GM21423 (cell line): Measurements from ENCODE around the gene LRMDA.

Experiments
- ATAC-seq: cut with Tn5 transposase; IDR thresholded peaks from one replicate; pipeline ENCODE4 v1.9.1; 2021; ENCODE audit warnings: mild to moderate bottlenecking, moderate library complexity; ENCODE audit not compliant: unreplicated experiment

LRMDA gene

DNA sequence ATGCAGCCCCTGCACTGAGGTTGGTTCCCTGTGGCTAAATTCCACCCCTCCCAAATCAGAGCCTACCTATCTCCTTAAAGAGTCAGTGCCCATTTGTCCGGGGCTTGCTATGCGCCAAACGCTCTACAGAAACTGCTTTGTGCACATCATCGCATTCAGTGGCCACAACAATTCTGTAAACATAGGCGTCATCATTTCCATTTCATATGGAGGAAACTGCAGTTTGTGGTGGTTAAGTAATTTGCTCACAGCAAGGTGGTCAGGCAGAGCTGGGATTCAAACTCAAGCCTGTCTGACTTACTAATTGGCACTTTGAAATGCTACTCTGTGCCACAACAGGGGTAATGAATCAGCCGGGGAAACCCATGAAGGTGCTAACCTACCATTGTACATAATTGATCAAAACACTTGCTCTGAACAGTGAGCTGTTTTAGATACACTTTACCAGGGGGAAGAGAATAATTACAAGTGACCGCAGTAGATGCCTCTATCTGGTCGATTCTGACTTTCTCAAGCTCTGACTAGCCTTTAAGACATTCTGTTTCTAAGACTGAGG, 775.5 kb downstream of the LRMDA start:
- ATAC-seq: no peak

DNA sequence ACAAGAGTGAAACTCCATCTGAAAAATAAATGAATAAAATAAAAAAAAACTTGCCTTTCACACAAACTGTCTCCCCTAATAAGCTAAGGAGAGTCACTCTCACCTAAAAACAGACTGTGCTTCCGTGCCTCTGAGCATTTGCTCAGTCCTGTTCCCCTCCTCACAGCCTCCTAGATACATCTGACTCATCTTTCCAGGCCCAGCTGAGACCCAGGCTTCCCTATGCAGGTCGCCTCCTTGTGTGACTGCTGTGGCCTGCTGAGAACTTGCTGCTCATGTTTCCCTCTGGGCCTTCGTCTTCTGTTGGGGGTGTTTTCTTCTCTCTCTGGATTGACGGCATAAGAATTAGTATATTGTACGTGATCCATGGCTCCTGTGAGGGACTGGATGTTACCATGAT, 777.7 kb downstream of the LRMDA start:
- ATAC-seq: no peak

DNA sequence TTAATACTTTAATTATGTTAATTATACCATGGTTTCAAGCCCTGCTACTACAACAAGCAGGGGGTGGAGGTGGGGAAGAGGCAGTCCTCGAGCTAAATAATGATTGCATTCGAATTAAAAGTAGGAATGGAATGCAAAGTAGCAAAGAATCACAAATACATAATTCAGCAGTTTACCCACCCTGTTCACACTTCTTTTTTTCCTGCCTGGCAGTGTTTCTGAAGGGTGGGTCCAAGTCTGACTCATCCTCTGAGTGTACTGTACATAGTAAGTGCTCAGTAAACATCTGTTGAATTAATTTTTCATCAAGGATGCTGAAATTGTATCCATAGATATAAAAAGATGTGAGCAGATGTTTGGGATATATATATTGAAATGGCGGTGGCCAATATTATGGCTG, 778.8 kb downstream of the LRMDA start:
- no peak for ATAC-seq

DNA sequence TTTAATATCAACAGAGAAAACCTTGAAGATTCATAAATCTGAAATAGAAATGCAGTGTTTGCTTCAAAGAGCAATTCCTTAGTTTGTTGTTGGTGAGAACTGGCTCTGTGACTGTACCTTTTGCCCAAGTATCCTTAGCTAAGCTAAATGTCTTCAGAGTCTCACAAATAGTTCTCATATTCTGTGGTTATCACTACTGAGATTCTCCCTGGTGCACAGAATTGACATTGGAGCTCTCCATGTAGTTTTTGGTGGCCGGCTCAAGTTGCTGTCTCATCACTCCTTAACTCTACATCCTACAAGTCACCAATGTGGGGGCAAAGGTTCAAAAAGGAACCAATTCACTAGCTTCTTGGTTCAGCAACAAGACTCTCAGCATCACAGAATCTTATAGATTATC, 780.3 kb downstream of the LRMDA start:
- ATAC-seq: no peak

DNA sequence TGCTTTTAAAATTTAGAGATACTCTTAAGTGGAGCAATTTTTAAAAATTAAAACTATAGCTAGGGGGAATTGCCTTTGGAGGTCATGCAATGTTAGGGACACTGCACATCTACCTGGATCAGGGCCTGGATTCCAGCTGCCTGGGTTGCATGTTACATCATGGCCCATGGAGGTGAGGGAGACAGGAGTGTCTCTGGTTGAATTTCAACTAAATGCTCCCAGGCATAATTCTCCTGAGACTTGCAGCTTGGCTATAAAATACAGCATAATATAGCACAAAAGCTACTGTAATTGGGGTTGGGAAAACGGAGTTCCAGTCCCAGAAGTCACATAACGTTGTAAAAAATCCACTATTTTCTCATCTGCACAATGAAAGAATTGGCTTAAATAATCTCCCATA, 782.5 kb downstream of the LRMDA start:
- no peak for ATAC-seq

DNA sequence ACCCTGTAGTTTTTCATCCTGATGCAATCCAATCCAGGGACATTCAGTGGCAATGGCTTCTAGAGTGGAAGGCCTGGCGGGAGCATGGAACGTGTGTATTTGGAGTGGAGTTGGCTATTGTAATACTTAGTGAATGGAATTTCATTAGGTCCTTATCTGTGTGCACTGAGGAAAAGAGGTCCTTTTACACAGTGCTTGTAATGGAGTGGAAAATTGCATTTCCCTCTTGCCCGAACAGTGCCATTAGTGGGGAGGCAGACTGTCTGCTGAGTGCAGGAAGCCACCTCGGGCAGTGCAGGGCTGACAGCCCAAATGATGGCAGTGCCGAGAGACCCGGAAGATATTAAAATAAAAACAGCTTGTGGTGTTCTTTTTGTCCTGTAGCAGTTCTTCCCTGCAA, 786.6 kb downstream of the LRMDA start:
- ATAC-seq: no peak

DNA sequence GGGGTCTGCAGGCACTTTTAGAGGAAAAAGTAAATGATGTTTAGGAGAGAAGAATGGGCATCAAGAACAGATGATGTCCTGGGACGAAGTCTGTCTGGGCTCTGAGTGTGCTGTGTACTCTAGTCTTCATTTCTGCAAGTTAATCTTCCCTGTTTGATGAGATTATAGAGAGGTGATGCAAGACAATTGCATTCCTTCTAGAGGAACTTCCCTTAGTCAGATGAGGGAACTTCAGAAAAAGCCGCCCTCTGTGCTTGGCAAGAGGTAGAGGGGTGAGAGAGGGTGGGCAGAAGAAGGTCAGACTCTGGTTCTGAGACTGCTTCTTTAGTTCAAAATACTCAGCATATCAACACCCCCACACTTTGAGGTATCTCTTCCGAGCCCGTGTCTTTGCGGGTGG, 797.9 kb downstream of the LRMDA start:
- no peak for ATAC-seq

DNA sequence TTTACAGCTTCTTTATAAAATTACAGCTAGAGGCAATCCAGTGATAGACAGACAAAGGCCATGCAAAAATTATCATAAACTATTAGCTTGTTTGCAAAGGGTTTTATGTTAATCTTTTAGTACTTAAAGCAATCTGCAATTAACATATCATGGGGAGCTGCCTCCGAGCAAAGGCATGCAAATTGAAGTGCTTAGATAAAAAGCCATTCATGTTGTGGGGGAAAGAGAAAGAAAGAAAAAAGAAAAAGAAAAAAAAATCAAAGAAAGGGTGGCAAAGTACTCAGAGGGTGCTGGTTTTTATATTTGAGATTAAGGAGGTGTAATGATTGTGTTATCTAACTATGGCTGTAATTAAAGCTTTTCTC, 799.5 kb downstream of the LRMDA start:
- no peak for ATAC-seq

DNA sequence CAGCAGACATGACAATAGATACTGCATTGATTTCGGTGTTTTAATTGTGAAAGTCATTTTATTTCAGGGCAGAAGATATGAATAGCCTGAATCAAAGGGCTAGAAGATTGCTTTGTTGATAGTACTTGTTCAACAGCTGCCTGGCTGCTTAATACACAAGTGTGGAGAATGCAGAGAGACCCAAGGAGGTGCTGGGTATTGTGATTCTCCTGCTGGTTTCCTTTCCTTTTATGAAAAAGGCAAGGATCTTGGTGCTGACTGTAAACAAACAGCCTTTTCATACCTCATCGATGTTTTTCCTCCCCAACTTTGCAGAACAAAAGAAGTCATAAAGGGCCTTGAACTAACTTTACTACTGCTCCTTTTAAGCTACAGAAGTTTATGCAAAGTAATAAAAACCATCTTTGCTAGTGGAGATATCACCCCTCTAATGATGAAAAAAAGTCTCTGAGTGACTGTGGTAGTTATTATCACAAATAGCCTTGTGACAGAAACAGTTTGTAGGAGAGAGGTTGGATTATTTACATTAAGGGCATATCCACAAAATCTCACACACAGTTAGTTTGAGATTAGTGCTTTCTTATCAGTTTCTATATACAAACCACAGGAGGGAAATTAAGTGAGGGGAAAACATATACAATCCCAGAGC, 800.0 kb downstream of the LRMDA start:
- no peak for ATAC-seq

DNA sequence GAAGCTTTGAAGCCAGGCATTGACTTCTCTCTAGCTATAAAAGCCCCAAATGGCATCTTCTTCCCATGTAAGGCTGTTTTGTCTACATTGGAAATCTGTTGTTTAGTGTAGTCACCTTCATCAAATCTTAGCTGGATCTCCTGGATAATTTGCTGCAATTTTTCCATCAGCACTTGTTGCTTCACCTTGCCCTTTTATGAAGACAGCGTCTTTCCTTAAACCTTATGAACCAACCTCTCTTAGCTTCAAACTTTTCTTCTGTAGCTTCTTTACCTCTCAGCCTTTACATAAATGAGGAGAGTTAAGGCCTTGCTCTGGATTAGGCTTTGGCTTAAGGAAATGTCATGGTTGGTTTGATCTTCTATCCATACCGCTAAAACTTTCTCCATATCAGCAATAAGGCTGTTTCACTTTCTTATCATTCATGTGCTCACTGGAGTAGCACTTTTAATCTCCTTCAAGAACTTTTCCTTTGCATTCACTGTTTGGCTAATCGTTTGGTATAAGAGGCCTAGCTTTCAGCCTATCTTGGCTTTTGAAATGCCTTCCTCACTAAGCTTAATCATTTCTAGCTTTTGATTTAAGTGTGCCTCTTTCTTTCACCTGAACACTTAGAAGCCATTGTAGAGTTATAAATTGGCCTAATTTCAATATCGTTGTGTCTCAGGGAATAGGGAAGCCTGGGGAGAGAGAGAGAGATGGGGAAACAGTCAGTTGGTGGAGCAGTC, 803.2 kb downstream of the LRMDA start:
- ATAC-seq: no peak

DNA sequence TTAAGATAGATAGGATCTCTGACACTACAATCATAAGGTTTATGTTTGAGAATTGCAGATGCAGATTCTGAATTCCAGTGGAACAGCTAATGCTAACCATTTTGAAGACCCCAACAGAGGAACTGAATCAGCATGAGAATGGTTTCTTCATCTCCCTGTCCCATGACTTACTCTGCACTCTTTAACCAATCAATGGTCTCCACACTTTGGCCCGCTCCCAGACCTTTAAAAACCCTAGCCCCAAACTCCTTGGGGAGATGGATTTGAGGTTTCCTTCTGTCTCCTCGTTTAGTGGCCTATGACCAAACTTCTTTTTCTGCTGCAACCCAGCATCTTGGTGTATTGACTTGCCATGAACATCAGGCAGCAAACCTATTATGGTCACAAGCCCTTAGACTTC, 804.9 kb downstream of the LRMDA start:
- no peak for ATAC-seq

DNA sequence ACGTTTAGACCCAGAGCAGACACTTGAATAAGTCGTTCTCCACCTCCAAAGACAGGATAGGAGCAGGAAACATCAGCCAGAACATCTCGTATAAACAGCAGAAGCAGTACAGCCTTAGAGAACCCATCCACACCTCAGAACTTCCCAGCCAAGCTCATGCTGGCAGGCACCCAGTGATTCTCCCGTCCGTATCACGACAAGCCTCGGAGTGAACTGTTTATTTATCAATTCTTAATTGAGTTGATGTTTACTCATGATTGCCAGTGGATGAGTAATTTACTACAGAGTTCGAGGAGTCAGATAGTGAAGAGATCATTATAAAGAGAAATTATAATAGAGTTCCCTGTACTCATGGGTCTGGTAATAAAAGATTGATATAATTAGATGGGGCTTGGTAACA, 811.5 kb downstream of the LRMDA start:
- no peak for ATAC-seq

DNA sequence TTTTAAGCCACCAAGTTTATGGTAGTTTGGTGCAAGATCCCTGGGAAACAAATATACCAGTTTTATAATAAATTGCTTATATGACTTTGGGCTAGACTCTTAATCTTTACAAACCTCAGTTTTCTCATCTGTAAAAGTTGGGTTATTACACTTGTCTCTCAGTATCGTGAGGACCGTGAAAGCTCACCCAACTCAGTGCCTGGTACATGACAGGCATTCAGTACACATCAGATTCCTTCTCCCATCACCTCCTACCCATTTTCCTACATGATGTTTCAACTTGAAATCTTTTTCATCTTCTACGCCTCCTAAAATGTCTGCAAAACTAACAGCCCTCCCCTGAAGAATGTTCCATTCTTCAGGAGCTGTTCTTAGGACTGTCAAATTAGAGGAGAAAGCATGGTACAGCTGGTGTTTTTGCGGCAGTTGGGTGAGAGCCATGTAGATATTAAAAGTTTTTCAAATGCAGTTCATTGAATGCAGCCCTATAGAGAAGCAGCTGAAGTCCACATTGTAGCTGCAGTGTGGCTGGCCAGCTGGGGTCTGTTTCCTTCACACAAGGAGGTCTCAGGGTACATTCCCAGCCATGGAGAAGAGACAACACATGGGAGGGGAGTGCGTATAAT, 812.8 kb downstream of the LRMDA start:
- no peak for ATAC-seq

DNA sequence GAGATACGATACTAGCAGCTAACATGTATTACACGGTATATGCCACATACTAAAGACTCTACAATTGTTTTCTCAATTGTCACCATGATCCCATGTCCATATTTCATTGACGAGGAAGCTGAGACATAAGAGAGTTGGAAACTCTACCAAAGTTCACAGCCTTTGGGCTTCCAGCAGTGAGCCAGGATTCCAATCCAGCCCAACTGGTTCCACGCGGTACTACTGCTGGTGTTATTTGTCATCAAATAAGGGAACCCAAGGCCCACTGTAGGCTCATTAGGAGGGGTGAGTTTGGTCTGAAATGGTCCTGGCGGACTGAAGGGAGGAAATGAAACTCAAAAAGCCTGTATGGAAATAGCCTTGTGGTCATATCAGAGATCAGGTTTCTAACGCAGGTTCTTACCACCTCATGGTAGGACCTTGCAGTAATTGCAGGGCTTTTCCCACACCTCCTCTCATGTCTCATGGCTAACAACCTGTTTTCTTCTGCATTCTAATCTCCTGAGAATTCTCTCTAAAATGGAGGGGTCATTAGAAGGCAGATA, 814.6 kb downstream of the LRMDA start:
- no peak for ATAC-seq

DNA sequence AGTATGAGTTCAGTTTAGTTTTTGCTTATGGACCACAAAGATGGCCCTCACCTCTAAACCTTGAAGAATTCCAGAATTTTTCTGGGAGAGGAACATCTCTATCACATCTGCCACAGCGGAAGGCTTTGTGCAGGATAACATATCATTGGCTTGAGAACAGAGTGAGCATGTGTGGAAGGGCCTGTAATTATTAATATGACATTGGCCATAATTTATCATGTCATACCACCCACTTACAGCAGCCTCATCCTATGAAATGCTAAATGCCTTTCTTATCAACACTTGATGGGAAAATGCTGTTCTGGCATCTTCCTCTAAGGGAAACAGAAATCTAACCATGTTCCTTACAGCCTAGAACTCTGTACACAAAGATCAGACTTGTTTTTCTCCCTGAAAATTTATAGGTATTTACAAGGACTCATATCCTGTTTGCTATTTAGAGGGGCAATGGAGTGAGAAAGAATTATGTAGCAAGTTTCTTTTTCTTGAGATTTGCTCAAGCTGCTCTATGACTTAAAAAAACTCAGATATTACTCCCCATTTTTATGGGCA, 817.3 kb downstream of the LRMDA start:
- ATAC-seq: no peak

DNA sequence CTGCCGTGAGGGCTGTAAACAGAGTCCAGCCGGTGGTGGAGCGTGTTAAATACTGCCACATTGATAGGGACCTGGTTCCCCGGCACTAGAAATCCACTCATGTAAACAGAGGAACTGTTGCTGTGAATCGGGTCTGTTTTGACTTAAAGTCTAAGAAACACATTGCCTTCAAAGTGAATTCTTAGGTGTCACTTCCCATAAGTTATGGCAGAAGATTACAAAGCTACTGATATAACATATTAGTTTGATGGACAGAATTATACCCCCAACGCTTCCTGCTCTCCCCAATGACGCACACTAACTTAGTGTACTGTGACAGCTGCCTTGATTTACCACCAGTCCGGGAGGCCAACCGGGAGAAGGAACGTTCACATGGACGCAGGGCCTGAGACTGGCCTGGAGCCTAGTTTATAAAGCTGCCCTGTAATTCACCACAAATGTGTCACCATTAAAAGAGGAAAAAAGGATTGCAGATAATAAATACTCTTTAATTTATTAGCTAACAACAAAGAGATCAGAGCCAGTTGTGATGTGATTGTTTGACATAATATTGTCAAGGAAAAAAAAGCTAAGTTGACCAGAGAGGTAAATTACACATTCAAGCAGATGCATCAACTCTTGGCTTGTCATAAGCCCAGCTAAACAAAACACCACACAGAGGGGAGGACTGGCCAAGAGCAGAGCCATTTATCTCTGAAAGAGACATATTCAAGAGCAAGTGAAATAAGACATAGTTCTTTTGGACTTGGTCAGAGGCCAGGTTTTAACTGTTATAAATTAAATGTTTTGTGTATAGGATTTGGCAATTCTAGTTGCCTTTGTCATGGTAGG, 820.6 kb downstream of the LRMDA start:
- no peak for ATAC-seq

DNA sequence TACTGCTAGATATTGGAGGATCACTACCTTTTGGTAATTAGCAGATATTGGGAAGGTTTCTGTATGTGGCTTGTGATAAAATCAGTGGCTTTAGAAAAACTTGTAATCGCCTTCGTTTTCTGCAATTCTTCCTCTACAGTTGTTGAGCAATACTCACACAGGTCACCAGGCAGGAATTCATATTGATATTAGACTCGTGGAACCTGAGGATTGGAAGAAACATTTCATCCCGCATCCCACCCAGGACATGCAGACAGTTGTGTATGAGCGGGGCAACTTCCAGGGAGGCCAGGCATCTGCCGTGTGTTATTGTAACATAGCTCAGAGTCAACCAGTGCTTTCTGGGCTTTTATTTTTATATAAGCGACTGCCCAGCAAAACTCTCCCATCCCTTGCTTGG, 821.3 kb downstream of the LRMDA start:
- ATAC-seq: no peak

DNA sequence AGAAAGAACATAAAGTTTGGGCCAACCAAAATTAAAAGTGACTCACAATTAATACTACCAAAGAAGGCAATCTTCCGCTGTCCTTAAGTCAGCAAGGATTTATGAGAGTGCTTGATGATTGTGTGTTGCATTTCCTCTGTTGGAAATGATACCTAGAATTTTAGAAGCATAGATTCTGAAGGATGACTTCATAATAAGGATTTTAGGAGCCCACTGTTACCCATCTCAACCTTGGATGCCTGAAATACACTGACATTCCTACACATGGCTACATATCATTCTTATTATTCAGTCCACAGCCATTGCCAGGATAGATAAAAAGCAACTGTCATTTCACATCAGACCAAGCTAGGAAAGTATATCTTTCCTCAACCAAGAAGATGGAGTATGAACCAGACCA, 823.8 kb downstream of the LRMDA start:
- no peak for ATAC-seq

DNA sequence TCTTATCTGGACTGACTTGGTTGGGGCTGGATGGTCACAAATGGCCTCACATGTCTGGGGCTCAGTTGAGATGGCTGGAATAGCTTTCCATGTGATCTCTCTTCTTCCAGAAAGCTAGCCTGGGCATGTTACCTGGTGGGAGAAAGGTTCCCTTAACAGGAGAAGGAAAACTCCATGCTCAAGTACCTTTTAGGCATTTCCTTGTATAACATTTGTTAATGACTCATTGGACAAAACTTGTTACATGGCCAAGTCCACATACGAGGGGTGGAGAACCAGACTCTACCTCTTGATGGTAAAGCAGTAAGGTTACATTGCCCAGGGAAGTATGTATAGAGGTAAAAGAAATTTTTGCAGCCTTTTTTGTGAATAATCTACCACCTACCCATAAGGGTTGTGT, 826.4 kb downstream of the LRMDA start:
- no peak for ATAC-seq

DNA sequence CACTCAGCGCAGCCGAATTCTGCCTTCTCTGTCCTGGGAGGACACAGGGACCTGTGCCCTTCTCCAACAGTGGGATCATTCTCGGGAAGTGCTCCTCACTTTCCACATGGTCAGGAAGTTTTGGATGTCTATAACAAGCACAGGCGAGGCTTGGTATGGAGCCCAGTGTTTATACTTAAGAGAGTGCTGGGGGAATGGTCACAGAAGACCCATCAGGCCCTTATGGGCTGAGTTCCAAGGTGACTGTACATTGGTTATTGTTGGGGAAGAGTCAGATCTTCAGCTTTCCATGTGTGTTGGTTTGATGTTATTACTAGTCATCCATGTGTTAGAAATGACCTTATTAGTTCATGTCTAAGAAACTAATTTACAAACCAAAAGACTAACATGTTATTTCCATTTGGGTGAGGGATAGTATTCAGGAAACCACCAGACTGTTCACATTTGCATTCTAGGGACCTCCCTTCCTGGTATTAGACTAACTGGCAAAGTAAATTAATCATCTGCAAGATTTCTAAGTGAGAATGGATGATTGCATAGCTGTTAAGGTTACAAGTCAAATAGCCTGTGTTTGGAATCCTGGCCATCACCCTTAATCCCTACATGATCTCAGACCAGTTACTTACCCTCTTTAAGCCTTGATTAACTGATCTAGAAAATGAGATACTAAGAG, 834.2 kb downstream of the LRMDA start:
- ATAC-seq: no peak
